Measurements from ENCODE around the gene KIF5C. TPM values are rescaled to one million over a fixed set of nuclear protein-coding genes. Genes with fewer than 3 reads are reported as not detected.
"Not testable (repeated sequence)": the region's sequence is repeated elsewhere in the genome, so short reads cannot be mapped to it uniquely, and the experiment has no call there.

Gene KIF5C
- total RNA-seq, 1 donor from 2014 or later: 0.58 TPM

GRCh38 chr2:148959745-148960144 lies 84.7 kb downstream of the KIF5C start:
- DNase-seq (ENCODE audit: extremely low read depth, low read depth, low spot score): no peak

GRCh38 chr2:148960483-148960882 lies 85.5 kb downstream of the KIF5C start:
- DNase-seq (ENCODE audit: extremely low read depth, low read depth, low spot score): no peak

- DNase-seq (ENCODE audit: extremely low read depth, low read depth, low spot score): no peak
Observed at GRCh38 chr2:148963461-148963860, 88.4 kb downstream of the KIF5C start.

DNA sequence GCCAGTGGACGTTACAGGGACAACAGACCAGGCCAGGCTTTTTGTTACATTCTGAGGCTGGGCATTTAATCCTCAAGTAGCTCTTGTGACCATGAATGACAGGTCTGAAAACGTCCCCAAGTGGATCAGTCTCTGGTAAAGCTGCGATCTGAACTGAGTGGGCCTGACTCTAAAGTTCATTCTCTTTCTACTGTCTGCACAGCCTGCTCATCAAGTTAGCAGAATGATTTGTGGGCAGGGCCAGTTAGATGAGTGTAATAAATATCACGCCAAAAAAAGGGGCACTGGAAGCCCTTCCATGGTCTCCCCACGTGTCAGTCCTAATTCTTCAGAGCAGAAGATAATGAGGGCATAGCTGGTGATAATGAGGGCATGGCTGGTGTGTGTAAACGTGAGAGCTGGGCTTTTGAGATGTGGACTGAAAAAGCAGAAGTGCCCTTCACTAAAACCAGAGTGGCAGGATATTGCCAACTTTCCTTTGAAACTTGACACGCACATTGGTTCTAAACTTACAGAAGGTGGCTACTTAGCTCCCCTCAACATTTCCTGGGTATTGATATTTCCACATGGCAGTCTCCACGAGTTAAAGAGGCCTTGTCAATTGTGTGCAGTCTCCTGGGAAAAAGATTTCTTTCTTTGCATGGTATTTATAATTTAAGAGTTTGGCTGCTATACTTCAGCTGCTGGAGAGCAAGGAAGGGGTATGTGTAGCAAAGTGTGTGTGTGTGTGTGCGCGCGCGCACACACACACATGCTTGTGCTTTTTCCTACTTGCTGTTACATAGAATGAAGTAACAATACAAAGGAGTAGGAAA lies 90.8 kb downstream of the KIF5C start:
- no peak for DNase-seq (ENCODE audit: extremely low read depth, low read depth, low spot score)

DNA sequence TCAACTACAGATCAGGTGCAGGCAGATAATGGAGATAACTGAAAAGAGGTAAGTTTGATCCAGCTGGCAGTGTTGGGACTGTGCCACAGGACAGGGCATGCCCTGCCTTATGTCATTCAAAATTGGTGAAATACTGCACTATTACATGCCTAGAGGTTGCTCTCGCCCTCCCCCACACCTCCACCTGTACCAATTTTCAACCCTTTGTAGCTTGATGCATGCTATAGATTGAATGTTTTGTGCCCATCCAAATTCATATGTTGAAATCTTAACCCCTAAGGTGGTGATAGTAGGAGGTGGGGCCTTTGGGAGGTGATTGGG lies 91.4 kb downstream of the KIF5C start:
- no peak for DNase-seq (ENCODE audit: extremely low read depth, low read depth, low spot score)

DNA sequence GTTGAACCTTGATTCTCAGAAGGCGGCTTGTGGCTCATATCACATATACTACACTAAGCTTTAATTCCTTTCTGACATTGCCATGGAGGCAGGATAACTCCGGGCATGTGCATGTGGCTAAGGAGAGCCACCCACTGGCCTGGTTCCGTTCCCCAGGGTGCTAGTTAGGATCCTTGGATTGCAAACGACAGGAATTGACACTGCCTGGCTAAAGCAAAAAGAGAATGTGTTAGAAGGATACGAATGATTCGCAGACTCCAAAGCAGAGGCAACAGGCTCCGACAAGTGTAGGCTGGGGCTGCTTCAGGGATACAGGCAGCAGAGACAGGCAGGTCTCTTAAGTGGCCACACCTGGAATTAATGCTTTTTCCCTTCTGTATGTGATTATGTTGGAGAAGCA lies 92.0 kb downstream of the KIF5C start:
- DNase-seq (ENCODE audit: extremely low read depth, low read depth, low spot score): no peak

GRCh38 chr2:148967578-148967977 lies 92.6 kb downstream of the KIF5C start:
- no peak for DNase-seq (ENCODE audit: extremely low read depth, low read depth, low spot score)

DNA sequence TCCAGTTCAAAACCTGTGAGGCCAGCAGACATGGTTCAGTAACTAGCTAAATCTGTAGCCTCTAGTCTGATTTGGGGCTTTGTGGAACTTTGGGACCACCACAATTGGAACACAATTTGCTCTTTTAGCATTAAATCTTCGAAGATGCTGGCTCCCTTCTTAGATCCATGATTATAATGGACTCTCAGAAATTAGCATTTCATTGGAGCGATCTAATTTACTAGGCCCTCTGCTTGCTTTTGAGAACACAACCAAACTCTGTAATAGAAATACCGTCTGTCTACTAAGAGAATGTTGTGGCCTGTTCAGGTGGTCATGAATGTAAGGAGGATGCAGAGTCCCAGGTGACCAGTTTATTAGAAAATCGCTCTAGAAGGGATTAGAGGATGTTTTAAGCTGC lies 93.3 kb downstream of the KIF5C start:
- no peak for DNase-seq (ENCODE audit: extremely low read depth, low read depth, low spot score)

DNA sequence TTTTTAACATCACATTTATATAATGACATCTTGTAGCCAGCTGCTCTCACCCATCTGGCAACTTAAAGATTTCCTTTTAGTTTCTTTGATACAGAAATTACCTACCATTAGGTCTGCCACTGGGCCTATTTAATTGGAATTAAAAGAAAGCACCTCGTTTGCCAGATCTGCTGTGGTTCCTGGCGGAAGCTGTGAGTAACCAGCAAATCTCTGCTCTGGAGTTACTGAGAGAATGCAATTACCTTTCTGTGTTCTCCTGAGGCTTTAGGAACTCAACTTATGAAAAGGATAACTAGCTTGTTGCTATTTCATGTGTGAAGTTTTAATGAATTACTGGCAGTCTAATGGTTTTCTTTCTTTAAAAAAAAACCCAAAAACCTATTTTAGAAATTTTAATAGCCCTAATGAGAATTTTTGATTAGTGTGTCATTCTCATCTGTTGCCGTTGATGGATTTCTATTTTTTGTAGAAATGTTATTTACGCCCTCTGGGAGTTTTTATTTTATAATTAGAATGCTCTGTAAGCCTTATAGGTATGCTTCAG lies 93.8 kb downstream of the KIF5C start:
- DNase-seq (ENCODE audit: extremely low read depth, low read depth, low spot score): no peak

GRCh38 chr2:148969659-148970061 lies 94.6 kb downstream of the KIF5C start:
- no peak for DNase-seq (ENCODE audit: extremely low read depth, low read depth, low spot score)

DNA sequence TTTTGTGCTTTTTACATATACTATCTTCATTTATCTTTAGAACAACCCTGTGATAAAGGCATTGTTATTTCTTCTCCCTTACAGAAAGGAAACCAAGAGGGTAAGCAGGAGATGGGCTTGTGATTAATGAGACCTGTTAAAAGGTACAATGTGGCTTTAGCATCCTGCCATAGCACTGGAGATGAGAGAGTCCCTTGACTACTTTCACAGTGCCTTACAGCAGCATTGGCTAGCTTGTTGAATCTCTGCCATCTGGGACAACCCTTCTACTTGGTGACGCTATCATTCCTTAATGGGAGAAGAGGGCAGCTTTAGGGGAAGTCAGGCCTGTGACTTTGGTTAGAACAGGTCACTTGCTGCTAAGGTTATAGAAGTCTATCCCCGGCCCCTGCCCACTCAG lies 95.4 kb downstream of the KIF5C start:
- DNase-seq (ENCODE audit: extremely low read depth, low read depth, low spot score): no peak

DNA sequence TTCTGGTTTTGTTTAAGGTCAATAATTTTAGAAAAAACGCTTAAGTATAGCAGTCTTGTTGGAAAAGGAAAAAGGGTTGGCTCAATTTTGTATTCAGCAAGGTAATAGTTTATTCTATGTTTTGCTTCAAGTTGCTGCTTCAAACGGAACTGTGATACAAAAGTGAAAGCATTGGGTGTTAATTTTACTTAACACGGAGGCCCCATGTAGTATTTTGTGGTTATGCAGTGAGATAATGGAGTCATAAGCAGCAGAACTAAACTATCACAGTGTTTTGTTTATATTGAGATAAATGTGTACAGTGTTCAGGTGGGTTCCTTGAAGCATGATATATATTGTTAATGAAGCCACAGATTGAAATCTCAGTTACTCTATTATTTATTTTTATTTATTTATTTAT lies 96.5 kb downstream of the KIF5C start:
- no peak for DNase-seq (ENCODE audit: extremely low read depth, low read depth, low spot score)

GRCh38 chr2:148974095-148974494 lies 99.1 kb downstream of the KIF5C start:
- no peak for DNase-seq (ENCODE audit: extremely low read depth, low read depth, low spot score)

- no peak for DNase-seq (ENCODE audit: extremely low read depth, low read depth, low spot score)
Observed at GRCh38 chr2:148978026-148978685, 103.1 kb downstream of the KIF5C start.

- no peak for DNase-seq (ENCODE audit: extremely low read depth, low read depth, low spot score)
Observed at GRCh38 chr2:148978706-148979105, 103.7 kb downstream of the KIF5C start.

GRCh38 chr2:148979164-148979918 lies 104.3 kb downstream of the KIF5C start:
- DNase-seq (ENCODE audit: extremely low read depth, low read depth, low spot score): no peak

DNA sequence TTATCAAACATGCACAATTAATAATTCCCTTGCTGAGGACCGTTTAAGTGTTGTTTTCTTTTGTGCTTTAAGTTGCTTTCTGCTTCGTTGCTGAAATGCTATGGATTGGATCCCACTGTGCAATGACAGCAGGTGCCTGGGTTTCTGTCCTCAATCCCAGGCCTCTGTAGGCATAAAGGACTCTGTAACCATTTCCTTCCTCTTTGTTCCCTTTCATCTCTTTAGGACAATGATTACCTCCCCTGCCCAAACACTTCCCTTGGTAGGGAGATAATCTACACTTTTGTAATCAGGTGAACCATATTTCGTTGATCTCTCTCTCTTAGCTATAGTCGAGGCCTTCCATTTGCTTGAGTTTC lies 104.9 kb downstream of the KIF5C start:
- no peak for DNase-seq (ENCODE audit: extremely low read depth, low read depth, low spot score)

- DNase-seq (ENCODE audit: extremely low read depth, low read depth, low spot score): not testable (repeated sequence)
Observed at GRCh38 chr2:148980496-148980895, 105.5 kb downstream of the KIF5C start.

DNA sequence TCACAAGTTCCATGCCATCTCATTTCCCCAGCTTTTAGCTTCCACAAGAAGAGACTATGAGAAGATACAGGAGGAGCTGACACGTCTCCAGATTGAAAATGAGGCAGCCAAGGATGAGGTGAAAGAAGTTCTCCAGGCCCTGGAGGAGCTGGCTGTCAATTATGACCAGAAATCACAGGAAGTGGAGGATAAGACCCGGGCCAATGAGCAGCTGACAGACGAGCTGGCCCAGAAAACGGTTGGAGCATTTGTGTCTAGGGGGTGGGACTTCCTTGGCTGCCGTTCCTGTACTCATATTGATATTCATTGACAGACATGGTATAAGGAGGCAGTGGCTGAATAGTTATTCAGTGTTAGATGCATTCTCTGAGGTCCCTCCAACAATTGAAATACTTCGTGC lies 106.3 kb downstream of the KIF5C start:
- no peak for DNase-seq (ENCODE audit: extremely low read depth, low read depth, low spot score)

GRCh38 chr2:148981781-148982180 lies 106.8 kb downstream of the KIF5C start:
- no peak for DNase-seq (ENCODE audit: extremely low read depth, low read depth, low spot score)

DNA sequence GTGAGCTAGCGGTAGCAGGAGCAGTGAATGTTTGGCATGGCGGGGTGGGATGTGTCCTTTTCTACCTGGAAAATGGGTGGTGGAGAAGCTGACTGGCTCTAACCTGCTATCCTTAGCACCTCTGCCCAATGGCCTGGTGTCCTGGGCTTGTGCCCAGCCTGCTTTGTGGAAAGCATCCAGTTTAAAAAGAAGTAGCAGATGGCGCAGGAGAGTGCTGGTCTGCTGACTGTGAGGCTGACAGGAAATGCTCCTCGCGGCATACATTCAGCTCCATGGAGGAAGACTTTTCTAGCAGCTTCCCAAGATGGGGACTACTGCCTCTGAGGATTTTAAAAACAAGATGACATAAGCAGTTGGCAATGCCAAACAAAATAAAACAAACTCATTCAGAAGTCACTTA lies 107.3 kb downstream of the KIF5C start:
- DNase-seq (ENCODE audit: extremely low read depth, low read depth, low spot score): no peak

DNA sequence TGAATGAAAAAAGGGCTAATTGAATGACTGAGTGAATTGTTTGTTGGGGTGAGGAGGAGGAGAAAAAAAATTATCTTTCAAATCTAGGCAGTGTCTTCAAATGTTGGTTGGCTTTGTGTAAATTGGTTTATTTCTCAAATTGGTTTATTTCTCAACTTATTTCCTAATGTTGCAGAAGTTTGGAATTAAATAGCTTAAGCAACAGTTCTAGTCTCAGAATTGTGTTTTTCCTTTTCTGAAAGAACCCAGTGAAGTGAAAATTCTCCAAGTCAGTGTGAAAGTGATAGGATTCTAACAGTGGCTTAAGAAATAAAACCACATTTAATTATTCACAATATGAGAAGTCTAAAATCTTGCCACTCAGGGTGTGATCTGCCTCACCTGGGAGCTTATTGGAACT lies 108.9 kb downstream of the KIF5C start:
- DNase-seq (ENCODE audit: extremely low read depth, low read depth, low spot score): no peak
